HG03432 (cell line): ENCODE measurements around the gene APOA5.
"Not testable (repeated sequence)": the region's sequence is repeated elsewhere in the genome, so short reads cannot be mapped to it uniquely, and the experiment has no call there.

Experiments used
- ATAC-seq: cut with Tn5 transposase; IDR thresholded peaks from one replicate; pipeline ENCODE4 v1.9.1; 2021; ENCODE audit warnings: mild to moderate bottlenecking, moderate library complexity; ENCODE audit not compliant: unreplicated experiment

APOA5 gene

DNA sequence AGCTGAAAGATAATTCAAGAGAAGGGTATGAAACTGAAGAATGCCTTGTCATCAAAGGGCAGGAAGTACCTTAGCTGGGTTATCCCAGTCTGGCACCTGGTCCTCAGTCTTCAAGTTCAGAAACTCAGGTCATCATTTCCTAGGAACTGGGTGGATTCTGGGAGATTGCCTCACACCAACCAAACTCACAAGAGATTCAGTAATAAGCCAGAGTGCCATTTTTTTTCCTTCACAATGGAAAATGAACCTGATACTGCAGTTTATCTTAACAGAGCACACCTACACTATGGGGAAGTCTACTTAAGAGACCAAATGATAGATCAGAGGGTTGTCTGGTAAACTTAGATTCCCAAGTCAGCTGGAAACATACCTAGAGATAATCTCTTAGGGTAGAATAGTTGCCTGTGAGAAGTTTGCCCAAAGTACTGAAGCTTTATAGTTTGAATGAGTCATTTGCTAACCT, 15.1 kb downstream of the APOA5 start:
- no peak for ATAC-seq

DNA sequence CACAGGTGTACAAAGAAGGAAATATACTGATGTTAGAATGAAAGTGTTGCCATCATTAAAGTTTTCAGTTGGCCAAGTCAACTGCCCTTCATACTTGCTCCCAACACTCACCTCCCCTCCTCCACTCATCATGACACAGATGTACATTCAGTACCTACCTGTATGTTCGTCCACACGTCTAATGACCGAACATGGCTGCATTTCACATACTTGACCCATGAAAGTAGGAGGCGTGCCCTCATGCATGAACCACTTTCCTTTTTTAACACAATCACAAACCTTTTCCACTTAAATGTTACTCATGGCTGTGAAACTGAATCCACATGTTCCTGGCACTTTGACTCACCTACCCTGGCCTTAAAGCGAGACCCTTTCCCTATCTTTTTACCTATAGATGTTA, 15.7 kb downstream of the APOA5 start:
- no peak for ATAC-seq

DNA sequence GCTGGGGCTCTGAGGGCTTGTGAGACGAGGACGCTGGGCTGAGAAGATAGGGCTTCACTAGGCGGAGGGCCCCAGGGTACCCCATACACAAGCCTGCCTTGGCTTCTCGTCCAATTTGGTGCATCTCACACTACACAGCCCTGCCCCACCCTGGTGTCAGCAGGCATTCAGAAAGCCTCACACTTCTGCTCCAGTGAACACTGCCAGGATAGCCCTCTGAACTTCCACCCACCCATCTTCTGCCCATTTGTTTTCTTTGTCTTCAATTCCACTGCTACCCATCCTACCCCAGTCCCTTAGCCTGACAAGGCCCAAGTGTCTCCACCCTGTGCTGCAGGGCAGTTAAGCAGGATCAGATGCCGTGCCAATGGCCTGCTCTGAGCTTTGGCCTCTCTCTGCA, 17.0 kb downstream of the APOA5 start:
- no peak for ATAC-seq

DNA sequence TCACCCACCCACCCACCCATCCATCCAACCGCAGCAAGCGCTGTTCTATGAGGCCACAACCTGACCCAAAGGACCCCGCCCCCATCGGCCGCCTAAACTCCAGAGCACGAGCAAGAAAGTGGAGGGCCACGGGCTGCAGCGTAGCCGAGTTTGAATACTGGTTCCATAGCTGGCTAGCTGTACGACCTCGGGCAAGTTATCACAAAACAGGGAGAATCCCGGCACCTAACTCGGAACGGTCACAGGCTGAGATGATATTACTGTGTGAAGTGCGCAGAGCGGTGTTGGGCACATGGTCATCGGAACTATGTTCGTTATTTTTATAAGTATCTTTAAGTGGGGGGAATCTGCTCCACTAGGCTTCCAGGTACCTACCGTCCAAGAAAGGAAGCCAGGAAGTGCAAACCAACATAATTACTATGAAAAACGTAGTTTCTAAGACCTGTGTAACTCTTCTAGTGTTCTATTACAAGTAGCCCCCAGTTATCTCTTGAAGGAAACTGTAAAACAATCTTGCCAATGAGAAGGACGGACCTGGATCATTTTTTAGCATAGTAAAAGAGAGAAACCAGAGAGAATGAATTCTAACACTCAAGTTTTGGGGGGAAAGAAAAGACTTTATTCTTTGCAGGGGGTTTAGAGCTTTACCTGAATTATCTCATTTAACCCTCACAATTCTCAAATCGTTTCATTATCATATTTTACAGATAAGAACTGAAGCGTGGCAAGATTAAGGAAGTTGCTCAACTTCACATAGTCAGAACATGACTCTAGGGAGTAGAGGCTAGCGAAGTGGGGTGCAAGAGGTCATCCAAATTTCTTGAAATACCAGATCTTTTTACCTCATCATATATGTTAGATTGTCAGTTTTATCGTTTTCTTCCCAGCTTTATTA, 18.2 kb downstream of the APOA5 start:
- ATAC-seq, result peak; percentile 43

DNA sequence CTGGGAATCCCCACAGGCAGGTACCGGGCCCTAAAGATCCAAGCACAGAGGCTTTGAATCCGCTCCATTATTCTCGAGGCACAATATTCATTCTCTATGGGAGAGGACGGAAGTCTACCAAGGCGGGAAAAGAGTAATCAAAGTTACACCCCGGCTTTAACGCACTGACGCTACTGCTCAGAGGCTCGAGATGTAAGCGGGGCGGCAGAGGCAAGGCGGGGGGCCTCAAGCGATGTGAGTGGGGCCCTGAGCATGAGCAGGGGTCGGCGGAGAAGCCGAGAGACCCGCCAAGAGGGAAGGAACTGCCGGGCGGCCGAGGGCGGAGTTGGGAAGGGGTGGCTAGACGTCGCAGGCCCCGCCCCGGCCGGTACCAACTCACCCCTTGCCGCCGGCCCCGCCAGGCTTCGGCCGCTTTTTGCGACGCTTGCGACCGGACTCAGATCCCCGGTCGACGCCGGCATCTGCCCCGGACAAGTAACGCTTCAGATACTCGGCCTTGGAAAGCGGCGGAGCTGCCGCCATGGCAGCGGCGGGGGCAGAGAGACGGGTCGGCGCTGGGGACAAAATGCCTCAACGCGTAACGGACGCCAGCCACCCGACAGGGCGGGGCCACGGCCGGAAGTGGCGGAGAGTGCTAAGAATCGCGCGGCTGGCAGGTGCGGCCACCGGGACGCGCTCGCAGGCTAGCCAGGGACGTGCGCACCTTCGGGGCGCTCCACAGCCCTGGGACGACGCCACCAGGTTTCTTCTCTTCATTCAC, 19.1 kb downstream of the APOA5 start, which contains the start of gene BUD13:
Gene BUD13, minus strand, starts transcription at position 545 of the 760 bp plus-strand sequence. Its CDS starts 23 bp downstream, at position 522.
- peak; percentile 92 for ATAC-seq

DNA sequence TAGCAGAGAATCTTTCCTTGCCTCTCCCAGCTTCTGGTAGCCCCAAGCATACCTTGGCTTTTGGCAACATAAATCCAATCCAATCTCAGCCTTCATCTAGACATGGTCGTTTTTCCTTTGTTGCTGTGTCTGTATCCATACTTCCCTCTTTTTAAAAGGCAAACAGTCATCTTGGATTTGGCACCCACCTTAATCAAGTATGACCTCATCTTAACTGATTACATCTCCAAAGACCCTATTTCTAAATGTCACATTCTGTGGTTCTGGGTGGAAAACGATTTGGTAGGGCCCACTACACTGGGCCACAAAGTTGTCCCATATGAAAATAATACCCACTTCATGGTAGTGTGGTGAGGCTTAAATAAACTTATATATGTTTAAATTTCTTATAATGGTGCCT, 19.7 kb downstream of the APOA5 start:
- ATAC-seq, result no peak

DNA sequence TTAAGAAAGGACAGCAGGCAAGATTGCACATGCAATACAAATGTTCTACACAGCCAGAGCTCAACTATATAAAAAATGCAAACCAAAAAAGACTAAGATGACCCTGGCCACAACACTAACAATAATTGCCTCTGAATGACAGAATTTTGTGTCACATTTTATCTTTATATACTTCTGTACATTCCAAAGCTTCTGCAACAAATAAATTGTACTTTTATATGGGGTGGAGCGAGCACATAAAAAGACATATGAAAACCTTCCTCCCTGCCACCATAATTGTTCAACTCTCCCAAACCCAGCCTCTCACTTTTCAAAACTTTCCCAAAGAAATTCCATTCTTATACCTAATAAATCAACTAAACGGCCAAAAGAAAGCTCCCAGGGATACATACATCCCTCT, 29.5 kb downstream of the APOA5 start:
- no peak for ATAC-seq

DNA sequence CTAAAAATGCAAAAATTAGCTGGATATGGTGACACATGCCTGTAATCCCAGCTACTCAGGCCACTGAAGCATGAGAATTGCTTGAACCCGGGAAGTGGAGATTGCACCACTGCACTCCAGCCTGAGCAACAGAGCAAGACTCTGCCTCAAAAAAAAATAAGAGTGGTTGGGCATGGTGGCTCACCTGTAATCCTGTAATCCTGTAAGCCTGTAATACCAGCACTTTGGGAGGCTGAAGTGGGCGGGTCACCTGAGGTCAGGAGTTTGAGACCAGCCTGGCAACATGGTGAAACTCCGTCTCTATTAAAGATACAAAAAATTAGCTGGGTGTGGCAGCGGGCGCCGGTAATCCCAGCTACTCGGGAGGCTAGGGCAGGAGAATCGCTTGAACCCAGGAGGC, 35.6 kb downstream of the APOA5 start:
- ATAC-seq, result not testable (repeated sequence)

DNA sequence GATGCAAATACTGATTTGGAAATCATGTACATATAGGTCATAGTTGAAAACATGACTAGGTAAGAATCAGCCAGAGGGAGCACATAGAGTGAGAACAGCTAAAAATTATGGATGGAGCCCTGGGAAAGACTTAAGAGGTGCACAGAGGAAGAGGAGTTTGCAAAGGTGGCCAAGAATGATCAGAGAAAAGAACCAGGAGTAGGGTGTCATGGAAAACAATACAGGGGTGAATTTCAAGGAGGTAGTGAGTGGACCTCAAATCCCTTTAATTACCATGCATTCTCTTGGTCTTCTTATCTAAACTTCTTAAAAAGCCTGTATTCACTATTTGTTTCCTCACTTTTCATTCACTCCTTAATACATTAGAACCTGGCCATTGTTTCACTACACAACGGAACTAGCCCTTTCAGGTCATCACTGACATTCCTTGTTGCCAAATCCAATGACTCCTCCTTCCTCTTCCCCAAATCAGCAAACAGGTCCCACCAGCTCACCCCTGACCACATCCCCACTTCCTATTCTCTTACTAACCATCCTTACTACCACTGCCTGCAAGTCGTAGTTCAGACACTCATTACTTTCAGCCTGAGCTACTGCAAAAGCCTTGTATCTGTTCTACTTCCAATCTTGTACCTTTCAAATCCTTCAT, 41.5 kb downstream of the APOA5 start:
- ATAC-seq, result no peak

DNA sequence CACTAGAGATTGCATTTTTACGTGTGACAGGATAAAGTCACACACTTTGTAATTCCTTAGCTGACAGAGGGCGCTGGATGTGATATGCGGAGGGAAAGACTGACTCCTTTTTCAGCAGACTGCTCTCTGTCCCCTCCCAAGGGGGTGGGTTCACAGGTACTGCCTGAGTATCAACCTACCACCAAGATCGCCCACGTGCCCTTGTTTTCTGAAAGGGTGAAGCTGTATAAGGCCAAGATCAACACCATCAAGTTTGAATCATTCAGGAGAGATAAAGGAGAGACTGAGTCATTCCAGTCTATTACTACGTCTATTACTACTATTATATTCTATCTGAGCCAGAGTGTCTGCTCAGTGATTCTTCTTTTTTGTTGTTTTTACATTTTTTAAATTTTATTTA, 49.6 kb downstream of the APOA5 start:
- ATAC-seq, result no peak

DNA sequence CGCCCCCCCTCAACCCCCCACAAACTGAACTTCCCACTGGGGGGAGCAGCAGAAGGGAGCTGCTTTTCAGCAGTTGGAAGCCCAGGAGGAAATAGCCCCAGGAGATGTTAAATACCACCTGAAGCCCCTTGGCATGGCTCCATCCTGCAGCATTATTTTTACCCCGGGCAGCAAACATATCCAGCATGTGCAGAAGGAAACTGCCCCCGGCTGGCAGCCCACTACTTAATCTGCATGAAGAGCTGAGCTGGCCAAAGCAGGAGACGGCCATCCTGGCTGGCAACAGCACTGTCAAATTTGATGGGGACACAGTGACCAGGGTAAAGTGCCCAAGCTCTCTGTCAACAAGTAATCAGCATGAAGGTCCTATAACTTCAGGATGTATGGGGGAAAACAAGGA, 50.9 kb downstream of the APOA5 start:
- no peak for ATAC-seq
